Right lobe of liver (tissue), 6 donors: Measurements from ENCODE around the gene TOM1. TPM values are rescaled to one million over a fixed set of nuclear protein-coding genes. Genes with fewer than 3 reads are reported as not detected.
A peak's percentile ranks its signal among the peaks of the same experiment; 100 is the strongest.

Source experiments
- ATAC-seq, 4 donors: fragments of 200-7000 bp; cut with Tn5 transposase; one replicate each; pipeline ENCODE4 v1.9.1; 2020; ENCODE audit warnings: mild to moderate bottlenecking in 4 of 4, moderate library complexity in 4 of 4
- DNase-seq, 3 donors: peaks; one replicate each; pipeline ENCODE4 v3.0.0-alpha.2; 2020
- H3K27ac ChIP-seq, 3 donors: fragments of 200-600 bp; one replicate each; pipeline ENCODE4 v1.8.0; 2022
- H3K27me3 ChIP-seq, 2 donors: fragments of 200-600 bp; one replicate each; pipeline ENCODE4 v1.8.0; 2022
- H3K36me3 ChIP-seq, 4 donors: fragments of 200-600 bp; sonication (generic) in 1 of 4; one replicate each; pipeline versions ENCODE4 v1.5.1 to v1.8.0; 2017 to 2022; ENCODE audit warnings: control low read depth in 1 of 4
- H3K4me1 ChIP-seq, 4 donors: fragments of 200-600 bp; sonication (generic) in 1 of 4; one replicate each; pipeline versions ENCODE4 v1.5.1 to v1.8.0; 2017 to 2022; ENCODE audit warnings: control low read depth in 1 of 4
- H3K4me3 ChIP-seq, 3 donors: fragments of 200-600 bp; one replicate each; pipeline ENCODE4 v1.8.0; 2022
- H3K9me3 ChIP-seq, 4 donors: fragments of 200-600 bp; sonication (generic) in 1 of 4; one replicate each; pipeline versions ENCODE4 v1.5.1 to v1.8.0; 2017 to 2022; ENCODE audit warnings: control low read depth in 1 of 4
- POLR2A ChIP-seq: fragments of 450-650 bp; IDR thresholded peaks from one replicate; pipeline ENCODE4 v1.6.1; 2017; ENCODE audit warnings: antibody characterized with exemption, mild to moderate bottlenecking
- WGBS: methylation state at CpG from one replicate; pipeline ENCODE4 v1.1.6; 2018; ENCODE audit warnings: low coverage, low lambda C conversion rate; ENCODE audit not compliant: insufficient coverage; ENCODE audit errors: missing lambda C conversion rate; 5-methylcytosine and 5-hydroxymethylcytosine counted together
- intact Hi-C, 2 donors: fragments of 100-400 bp; cut with DNase I; formaldehyde crosslinking; loops; one replicate each; pipeline versions ENCODE4 v1.11.2 to v1.14.1; 2022
- total RNA-seq, 6 experiments: library from RNA; depleted of rRNA in 2 of 6; stranded (reverse); fragments of >200 nt in 2 of 6; fragmentation: NEBNext Ultra II Directional in 3 of 6; extraction: Animal tissue kit (Norgen Biotek cat#: 25700) in 3 of 6; gene quantifications; one replicate each; pipeline versions ENCODE4 v1.1.0 to v1.2.4, GENCODE V29; 2016 to 2023
- TF ChIP-seq, protein P1 (sequence below), 4 donors: fragments of 200-600 bp in 3 of 4; fragments of 450-650 bp in 1 of 4; IDR thresholded peaks; one replicate each; pipeline versions ENCODE4 v1.5.1 to v1.8.0; 2016 to 2022; ENCODE audit warnings: antibody characterized with exemption in 4 of 4, mild to moderate bottlenecking in 2 of 4
- donor health status: DM: no; HTN: yes; CAD: no.
- donor health status: DM: no; HTN: no; CAD: no.
- donor health status: DM: no; HTN: no; CAD: no.
- donor health status: DM: no; HTN: yes; CAD: no.
- donor health status: DM: no; HTN: yes; CAD: no.

The TOM1 gene
- total RNA-seq, 6 experiments from 2014 or later, result 45.0 to 124 (median 54.0) TPM

DNA sequence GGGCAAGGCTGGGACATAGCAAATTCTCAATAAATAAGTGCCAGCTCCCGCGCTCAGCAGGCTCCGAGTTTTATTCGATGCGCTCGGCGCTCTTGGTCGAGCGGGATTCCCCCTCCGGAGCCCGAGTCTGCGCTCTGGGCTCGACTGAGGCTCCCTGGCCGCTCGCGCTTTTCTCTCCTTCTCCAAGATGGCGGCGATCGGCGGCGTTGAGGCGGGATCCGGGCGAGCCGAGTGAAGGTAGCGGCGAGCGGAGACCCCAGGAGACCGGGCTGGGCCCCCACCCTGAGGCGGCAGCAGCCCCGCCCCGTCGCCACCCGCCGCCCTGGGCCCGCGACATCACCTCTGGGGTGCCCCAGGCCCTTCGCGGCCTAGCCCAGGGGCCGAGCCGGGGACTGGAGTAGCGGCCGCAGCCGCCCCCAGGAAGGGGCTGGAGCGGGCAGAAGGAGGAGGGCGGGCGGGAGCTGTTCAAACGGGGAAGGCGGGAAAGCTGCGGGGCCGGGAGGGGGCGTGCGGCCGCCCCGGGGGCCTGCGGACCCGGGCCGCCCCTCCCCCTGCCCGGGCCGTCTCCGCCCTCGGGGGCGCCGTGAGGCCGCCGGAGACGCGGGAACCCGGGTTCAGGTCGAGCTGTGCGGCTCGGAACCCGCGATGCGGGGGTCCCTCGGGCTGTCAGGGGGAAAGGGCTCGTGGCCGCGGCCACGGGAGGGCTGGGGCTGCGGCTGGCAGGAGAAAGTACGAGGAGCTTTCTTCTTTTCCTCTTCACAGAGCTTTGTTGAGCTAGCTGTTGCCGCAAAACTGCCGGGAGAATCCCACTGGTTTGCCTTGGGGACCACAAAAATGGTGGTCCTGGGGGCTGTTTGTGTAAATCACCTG is 42.1 kb upstream of the TOM1 start, which contains the start of gene HMGXB4:
Gene HMGXB4 (plus strand): TSS at position 173 of the 870 bp plus-strand sequence. CDS start 4,898 bp downstream, outside the sequence.
- H3K9me3 ChIP-seq, result no peaks in the 10 kb centered on the region
- H3K36me3 ChIP-seq, result peaks cover 0 to 5% (median 0%) of the 10 kb centered on the region in 4 donors
- intact Hi-C loops, result no loop called here
- H3K27ac ChIP-seq, result peak within 1 kb of the TSS; percentile 96 to 98 (median 97)
- peak within 1 kb of the TSS; percentile 79 to 88 (median 79) for H3K4me3 ChIP-seq
- no peaks in the 10 kb centered on the region for H3K27me3 ChIP-seq
- DNase-seq, result peak; percentile 89 to 93 (median 92)
- peak; percentile 95 to 97 (median 96) for ATAC-seq
- H3K4me1 ChIP-seq, result peaks cover 0 to 20% (median 5%) of the 10 kb centered on the region in 4 donors
- peak; percentile 27 for TF ChIP-seq POLR2A
- TF ChIP-seq, protein P1, sequence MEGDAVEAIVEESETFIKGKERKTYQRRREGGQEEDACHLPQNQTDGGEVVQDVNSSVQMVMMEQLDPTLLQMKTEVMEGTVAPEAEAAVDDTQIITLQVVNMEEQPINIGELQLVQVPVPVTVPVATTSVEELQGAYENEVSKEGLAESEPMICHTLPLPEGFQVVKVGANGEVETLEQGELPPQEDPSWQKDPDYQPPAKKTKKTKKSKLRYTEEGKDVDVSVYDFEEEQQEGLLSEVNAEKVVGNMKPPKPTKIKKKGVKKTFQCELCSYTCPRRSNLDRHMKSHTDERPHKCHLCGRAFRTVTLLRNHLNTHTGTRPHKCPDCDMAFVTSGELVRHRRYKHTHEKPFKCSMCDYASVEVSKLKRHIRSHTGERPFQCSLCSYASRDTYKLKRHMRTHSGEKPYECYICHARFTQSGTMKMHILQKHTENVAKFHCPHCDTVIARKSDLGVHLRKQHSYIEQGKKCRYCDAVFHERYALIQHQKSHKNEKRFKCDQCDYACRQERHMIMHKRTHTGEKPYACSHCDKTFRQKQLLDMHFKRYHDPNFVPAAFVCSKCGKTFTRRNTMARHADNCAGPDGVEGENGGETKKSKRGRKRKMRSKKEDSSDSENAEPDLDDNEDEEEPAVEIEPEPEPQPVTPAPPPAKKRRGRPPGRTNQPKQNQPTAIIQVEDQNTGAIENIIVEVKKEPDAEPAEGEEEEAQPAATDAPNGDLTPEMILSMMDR (IDR thresholded peaks at IDR 0.05), result peak in 1 of 4 donors; percentile 17
- 2% methylated on average over 13 of the region's 84 CpGs for WGBS

DNA sequence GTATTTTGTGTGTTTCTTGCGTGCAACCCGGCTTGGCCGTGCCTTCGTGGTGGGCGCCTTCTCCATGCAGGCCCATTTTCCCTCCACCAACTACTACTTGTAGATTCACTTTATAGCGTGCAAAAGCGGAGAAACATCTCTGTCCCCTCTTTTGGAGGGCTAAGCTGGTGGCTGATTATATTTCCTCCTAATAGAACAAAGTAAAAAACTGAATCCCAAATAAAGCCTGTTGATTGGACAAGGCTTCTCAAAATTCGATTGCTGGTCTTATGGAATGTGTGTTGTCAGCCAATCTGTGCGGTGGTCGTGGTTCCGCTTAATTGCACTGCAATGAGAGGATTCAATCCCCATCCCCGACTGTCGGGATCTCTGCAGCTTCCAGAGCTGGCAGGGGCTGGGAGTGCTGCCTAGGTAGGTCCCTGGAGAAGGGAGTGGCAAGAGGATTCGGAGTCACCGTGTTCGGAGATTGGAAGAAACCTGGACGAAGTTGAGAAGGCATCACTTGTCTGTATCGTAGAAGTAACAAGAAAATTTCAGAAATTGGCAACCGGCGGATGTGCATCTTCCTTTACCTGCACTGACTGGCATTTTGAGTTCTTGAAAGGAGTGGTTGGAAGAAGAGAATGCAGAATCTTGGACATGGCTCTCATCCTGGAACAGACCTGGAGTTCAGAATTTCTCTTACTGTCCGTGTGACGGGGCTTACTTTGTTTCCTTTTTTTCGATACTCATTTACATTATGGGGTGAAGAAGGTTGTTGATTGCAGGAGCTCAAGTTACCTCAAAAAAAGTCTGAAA is 41.3 kb upstream of the TOM1 start:
- Histone ChIP-seq H3K27ac (peak overlapping the region; percentile 96 to 98 (median 97)), H3K27me3 (no peaks in the 10 kb centered on the region), H3K4me3 (peak overlapping the region; percentile 79 to 88 (median 79)), H3K4me1 (peaks cover 0 to 20% (median 5%) of the 10 kb centered on the region in 4 donors), H3K36me3 (peaks cover 0 to 13% (median under 1%) of the 10 kb centered on the region in 4 donors), H3K9me3 (no peaks in the 10 kb centered on the region)
- WGBS, result 34% methylated on average over 23 of the region's 23 CpGs
- DNase-seq (no peak), ATAC-seq (no peak)
- intact Hi-C loops, result no loop called here
- TF ChIP-seq, protein P1 (IDR thresholded peaks at IDR 0.05), result no peak
- no peak for TF ChIP-seq POLR2A

DNA sequence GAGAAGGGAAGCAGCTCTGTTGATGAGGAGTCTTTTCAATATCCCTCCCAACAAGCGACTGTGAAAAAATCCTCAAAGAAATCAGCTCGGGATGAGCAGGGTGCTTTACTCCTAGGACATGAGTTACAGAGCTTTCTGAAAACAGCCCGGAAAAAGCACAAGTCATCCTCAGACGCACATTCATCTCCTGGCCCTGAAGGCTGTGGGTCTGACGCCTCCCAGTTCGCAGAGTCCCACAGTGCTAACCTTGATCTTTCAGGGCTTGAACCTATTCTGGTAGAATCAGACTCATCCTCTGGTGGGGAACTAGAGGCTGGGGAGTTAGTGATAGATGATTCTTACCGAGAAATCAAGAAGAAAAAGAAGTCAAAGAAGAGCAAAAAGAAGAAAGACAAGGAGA is 34.7 kb upstream of the TOM1 start:
- DNase-seq (no peak), ATAC-seq (no peak)
- WGBS, result 90% methylated on average over 5 of the region's 7 CpGs
- H3K4me1 ChIP-seq, result peaks cover 0 to 8% (median 4%) of the 10 kb centered on the region in 4 donors
- no peak overlapping the region for H3K27ac ChIP-seq
- TF ChIP-seq POLR2A, result no peak
- TF ChIP-seq, protein P1 (IDR thresholded peaks at IDR 0.05), result no peak
- H3K36me3 ChIP-seq, result peaks cover 0 to 52% (median 18%) of the 10 kb centered on the region in 4 donors
- H3K4me3 ChIP-seq, result no peak overlapping the region
- H3K9me3 ChIP-seq, result no peaks in the 10 kb centered on the region
- no peaks in the 10 kb centered on the region for H3K27me3 ChIP-seq
- intact Hi-C loops, result no loop called here

DNA sequence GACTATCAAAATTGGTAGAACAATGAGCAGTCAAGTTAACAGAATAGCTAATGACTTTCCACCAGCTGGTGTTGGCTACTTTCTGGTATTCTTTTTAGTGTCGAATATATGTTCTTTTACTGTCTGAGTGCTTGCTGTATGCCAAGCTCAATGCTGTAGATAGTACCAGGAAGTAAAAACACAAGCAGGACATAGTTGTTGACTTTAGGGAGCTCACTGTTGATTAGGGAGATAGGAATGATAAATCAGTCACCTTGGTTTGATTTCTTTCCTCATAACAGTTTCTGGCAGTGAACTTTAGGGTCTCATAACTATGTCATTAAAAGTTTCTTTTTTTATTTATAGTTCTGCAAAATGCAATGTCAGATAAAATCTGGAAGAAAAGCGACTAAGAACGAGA is 33.4 kb upstream of the TOM1 start:
- 68% methylated on average over 3 of the region's 3 CpGs for WGBS
- no peak overlapping the region for H3K4me3 ChIP-seq
- intact Hi-C loops, result no loop called here
- TF ChIP-seq POLR2A, result no peak
- TF ChIP-seq, protein P1 (IDR thresholded peaks at IDR 0.05), result no peak
- H3K27me3 ChIP-seq, result no peaks in the 10 kb centered on the region
- peak; percentile 25 to 95 (median 42) for ATAC-seq
- H3K4me1 ChIP-seq, result no peaks in the 10 kb centered on the region
- H3K36me3 ChIP-seq, result peaks cover 0 to 58% (median 20%) of the 10 kb centered on the region in 4 donors
- no peaks in the 10 kb centered on the region for H3K9me3 ChIP-seq
- H3K27ac ChIP-seq, result no peak overlapping the region
- DNase-seq, result no peak
